ENCODE data around the gene TBC1D4.
"Not testable (repeated sequence)": the region's sequence is repeated elsewhere in the genome, so short reads cannot be mapped to it uniquely, and the experiment has no call there.

The TBC1D4 gene

DNA sequence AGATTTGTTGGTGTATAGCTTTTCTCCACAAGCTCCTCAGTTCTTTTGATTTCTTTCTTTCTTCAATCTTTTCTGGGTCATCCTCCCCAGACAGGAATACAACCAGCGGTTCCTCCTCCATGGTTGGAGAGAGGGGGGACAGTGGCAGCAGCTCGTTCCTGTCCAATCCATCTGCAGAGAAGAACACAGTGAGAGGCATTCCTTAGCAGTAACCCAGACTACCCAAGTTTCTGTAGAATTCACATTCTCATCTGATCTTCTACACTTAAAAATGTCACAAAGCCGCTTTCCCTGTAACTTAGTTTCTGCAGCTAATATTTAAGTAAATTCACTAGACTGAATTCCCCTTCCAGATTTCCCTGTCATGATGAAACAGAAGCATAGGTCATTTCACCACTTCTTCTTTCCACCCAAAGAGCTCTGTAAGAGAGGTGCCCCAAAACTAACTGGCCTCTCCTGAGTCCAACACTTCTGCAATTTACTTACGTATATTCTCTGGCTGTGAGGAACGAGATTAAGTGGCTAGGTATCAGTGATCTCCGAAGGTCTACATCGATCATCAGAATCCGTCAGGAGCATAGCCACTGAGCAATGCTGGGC is 171.9 kb downstream of the TBC1D4 start:
- TF ChIP-seq, protein P1, sequence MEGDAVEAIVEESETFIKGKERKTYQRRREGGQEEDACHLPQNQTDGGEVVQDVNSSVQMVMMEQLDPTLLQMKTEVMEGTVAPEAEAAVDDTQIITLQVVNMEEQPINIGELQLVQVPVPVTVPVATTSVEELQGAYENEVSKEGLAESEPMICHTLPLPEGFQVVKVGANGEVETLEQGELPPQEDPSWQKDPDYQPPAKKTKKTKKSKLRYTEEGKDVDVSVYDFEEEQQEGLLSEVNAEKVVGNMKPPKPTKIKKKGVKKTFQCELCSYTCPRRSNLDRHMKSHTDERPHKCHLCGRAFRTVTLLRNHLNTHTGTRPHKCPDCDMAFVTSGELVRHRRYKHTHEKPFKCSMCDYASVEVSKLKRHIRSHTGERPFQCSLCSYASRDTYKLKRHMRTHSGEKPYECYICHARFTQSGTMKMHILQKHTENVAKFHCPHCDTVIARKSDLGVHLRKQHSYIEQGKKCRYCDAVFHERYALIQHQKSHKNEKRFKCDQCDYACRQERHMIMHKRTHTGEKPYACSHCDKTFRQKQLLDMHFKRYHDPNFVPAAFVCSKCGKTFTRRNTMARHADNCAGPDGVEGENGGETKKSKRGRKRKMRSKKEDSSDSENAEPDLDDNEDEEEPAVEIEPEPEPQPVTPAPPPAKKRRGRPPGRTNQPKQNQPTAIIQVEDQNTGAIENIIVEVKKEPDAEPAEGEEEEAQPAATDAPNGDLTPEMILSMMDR (IDR thresholded peaks at IDR 0.05; ENCODE audit: insufficient read depth, low read length, missing control alignments): no peak
- no peak overlapping the region for H3K4me3 ChIP-seq (ENCODE audit: low read depth, low read length)
- no peak for DNase-seq (ENCODE audit: low read depth, low spot score)
- ChIA-PET CTCF (interaction anchor here (1.7 kb wide), 1 partner anchor 63 kb away, joined by 3 read pairs; no protein-coding TSS in a partner anchor), POLR2A (no interaction called here)

DNA sequence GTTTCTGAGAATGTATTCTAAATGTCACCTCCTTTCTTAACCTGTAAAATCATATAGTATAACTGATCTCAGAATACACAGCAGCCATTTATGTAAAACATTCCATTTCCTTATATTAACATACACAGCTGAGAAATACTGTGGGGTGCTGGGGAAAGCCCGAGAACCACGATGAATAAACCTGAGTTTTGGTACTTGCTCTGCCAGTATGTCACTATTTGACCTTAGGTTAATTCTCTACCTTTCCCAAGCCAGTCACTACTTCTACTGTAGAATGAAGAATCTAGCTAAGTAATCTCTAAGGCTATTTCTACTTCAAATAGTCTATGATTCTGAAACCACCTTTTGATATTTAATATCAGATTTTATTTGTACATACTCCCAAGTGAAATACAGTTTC is 173.7 kb downstream of the TBC1D4 start:
- ChIA-PET CTCF (no interaction called here), POLR2A (no interaction called here)
- TF ChIP-seq, protein P1 (IDR thresholded peaks at IDR 0.05; ENCODE audit: insufficient read depth, low read length, missing control alignments): no peak
- DNase-seq (ENCODE audit: low read depth, low spot score): no peak
- no peak overlapping the region for H3K4me3 ChIP-seq (ENCODE audit: low read depth, low read length)

DNA sequence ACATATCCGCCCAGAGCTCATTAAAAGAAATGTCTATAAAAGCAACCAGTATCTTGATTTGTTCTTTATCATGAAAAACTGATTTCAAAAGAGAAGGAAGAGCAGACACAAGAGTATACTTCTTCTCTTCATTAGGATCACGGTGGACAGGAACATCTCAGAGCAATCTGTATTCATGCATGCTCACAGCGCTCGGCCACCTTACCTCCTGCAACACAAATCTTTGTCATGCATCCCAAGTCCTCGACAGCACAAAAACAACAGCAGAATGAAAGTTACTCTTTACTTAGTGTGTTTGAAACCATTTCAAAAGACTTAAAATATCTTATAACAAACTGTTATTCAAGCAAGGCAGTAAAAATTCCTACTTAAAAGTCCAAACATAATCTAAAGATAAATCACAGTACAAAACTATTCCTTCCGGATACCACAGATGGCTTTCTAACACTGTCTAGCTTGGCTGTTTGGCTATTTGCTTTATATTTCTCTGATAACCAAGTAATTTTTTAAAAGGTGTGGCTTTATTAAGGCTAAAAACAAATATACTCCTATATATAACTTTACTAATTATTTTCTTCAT is 174.5 kb downstream of the TBC1D4 start:
- TF ChIP-seq, protein P1 (IDR thresholded peaks at IDR 0.05; ENCODE audit: insufficient read depth, low read length, missing control alignments): no peak
- POLR2A ChIA-PET: no interaction called here
- CTCF ChIA-PET: no interaction called here
- H3K4me3 ChIP-seq (ENCODE audit: low read depth, low read length): no peak overlapping the region
- DNase-seq (ENCODE audit: low read depth, low spot score): no peak

DNA sequence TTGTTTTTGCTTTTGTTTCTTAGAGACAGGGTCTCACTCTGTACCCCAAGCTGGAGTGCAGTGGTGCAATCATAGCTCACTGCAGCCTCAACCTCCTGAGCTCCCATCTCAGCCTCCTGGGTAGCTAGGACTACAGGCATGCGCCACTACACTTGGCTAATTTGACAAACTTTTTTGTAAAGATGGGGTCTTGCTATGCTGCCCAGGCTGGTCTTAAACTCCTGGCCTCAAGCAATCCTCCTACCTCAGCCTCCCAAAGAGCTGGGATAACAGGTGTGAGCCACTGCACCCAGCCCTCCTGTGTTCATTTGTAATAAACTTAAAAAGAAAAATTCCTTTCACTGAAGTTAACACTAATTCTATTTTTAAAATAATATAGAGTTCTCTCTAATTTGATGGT is 175.0 kb downstream of the TBC1D4 start:
- DNase-seq (ENCODE audit: low read depth, low spot score); POLR2A ChIA-PET; H3K4me3 ChIP-seq (ENCODE audit: low read depth, low read length): not testable (repeated sequence)
- CTCF ChIA-PET: interaction anchor here (1.1 kb wide), 1 partner anchor 51 kb away, joined by 3 read pairs; no protein-coding TSS in a partner anchor

DNA sequence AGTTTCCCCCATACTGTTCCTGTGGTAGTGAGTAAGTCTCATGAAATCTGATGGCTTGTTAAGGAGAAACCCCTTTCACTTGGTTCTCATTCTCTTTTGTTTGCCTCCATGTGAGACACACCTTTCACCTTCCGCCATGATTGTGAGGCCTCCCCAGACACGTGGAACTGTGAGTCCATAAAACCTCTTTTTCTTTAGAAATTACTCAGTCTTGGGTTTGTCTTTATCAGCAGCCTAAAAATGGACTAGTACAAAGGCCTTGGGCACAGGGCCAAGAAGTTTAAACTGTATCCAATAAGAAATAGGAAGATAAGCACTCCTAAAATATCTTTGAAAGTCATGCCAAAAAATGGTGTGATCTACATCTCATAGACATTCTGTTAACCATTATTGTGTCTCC is 176.9 kb downstream of the TBC1D4 start:
- CTCF ChIA-PET: no interaction called here
- POLR2A ChIA-PET: no interaction called here
- TF ChIP-seq, protein P1 (IDR thresholded peaks at IDR 0.05; ENCODE audit: insufficient read depth, low read length, missing control alignments): no peak
- H3K4me3 ChIP-seq (ENCODE audit: low read depth, low read length): no peak overlapping the region
- no peak for DNase-seq (ENCODE audit: low read depth, low spot score)

DNA sequence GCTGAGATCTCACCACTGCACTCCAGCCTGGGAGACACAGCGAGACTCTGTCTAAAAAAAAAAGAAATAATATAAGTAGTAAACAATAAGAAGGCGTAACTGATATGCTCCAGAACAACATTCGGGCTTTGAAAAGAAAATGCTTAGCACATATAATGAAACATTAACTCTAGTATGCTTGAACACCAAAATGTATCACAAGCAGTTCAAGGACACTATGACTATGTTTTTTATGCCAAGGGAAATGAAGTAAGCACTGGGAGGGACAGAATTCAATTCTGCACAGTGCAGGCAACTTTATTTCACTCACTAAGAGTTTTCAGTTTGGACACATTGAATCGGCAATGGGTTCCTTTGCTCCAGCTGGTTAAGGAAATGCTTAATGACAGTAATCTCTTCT is 178.7 kb downstream of the TBC1D4 start:
- CTCF ChIA-PET: no interaction called here
- TF ChIP-seq, protein P1 (IDR thresholded peaks at IDR 0.05; ENCODE audit: insufficient read depth, low read length, missing control alignments): no peak
- no peak overlapping the region for H3K4me3 ChIP-seq (ENCODE audit: low read depth, low read length)
- no peak for DNase-seq (ENCODE audit: low read depth, low spot score)
- POLR2A ChIA-PET: no interaction called here
